Upper lobe of left lung (tissue), 4 donors: ENCODE measurements around the gene VAV2.

ENCODE experiments used
- EP300 ChIP-seq, 4 donors: sonication (generic); formaldehyde crosslinking; IDR thresholded peaks; one replicate each; pipeline ENCODE4 v1.5.1; 2017; ENCODE audit warnings: antibody characterized with exemption in 4 of 4, control low read depth in 2 of 4
- POLR2AphosphoS5 ChIP-seq, 2 donors: sonication (generic); formaldehyde crosslinking; IDR thresholded peaks; one replicate each; pipeline ENCODE4 v1.5.1; 2017; ENCODE audit warnings: antibody characterized with exemption in 2 of 2
- TF ChIP-seq, protein P1 (sequence below), 6 experiments: fragments of 450-650 bp in 4 of 6; fragments of 200-600 bp in 2 of 6; sonication (generic) in 2 of 6; IDR thresholded peaks; one replicate each; pipeline ENCODE4 v1.5.1; 2016 to 2019; ENCODE audit warnings: antibody characterized with exemption in 6 of 6

DNA sequence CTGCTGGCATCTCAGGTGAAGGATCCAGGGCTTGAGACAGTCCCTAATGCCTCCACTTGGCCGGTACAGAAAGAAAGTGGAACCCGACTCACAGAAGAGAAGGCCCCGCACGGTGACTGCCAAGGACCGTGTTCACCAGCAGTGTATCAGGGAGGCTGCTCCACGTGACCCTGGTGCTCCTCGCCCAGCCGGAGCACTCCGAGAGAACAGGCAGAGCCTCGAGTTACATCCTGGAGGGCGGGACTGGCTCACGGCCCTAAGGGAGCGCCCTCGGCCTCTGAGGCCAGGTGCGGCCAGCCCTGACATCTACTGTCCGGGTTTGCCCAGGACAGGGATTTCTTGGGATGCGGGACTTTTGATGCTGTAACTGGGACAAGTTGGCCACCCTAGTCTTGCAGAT is 149.9 kb downstream of the VAV2 start:
- TF ChIP-seq, protein P1, sequence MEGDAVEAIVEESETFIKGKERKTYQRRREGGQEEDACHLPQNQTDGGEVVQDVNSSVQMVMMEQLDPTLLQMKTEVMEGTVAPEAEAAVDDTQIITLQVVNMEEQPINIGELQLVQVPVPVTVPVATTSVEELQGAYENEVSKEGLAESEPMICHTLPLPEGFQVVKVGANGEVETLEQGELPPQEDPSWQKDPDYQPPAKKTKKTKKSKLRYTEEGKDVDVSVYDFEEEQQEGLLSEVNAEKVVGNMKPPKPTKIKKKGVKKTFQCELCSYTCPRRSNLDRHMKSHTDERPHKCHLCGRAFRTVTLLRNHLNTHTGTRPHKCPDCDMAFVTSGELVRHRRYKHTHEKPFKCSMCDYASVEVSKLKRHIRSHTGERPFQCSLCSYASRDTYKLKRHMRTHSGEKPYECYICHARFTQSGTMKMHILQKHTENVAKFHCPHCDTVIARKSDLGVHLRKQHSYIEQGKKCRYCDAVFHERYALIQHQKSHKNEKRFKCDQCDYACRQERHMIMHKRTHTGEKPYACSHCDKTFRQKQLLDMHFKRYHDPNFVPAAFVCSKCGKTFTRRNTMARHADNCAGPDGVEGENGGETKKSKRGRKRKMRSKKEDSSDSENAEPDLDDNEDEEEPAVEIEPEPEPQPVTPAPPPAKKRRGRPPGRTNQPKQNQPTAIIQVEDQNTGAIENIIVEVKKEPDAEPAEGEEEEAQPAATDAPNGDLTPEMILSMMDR (IDR thresholded peaks at IDR 0.05), result no peak
- TF ChIP-seq POLR2AphosphoS5 (IDR thresholded peaks at IDR 0.05) (no peak), EP300 (IDR thresholded peaks at IDR 0.05) (no peak)
